Epithelial cell of esophagus (primary cell): ENCODE results near the gene DNA2.

Experiments
- DNase-seq: peaks from one replicate; pipeline ENCODE4 v3.0.0; 2010; ENCODE audit warnings: low read depth
- H3K4me3 ChIP-seq: 2 replicates; pipeline ENCODE4 v1.5.1; 2011; ENCODE audit warnings: mild to moderate bottlenecking, low read length, control low read depth
- TF ChIP-seq, protein P1 (sequence below): IDR thresholded peaks from 2 replicates; pipeline ENCODE4 v1.5.1; 2011; ENCODE audit warnings: low read depth, mild to moderate bottlenecking, low read length, control low read depth, inconsistent platforms; ENCODE audit not compliant: insufficient read depth; ENCODE audit errors: missing control alignments

Gene DNA2

DNA sequence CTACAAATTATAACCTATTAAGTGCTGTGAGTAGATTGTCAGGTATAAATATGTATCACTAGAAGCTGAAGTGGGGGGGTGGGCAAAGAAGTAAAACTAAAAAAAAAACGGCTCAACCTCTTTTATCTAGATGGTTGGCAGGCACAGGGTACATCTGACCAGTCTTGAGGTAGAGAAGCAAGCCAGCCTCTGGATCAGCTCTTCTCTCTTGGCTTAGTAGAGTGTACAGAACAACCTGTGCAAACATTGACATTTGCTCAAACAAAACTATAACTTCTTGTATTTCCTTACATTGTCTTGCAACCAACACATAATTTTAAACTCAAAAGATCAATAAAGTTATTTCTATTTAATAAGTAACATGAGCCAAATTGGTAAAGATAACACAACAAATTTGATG is 25.6 kb downstream of the DNA2 start:
- DNase-seq, result no peak
- TF ChIP-seq, protein P1, sequence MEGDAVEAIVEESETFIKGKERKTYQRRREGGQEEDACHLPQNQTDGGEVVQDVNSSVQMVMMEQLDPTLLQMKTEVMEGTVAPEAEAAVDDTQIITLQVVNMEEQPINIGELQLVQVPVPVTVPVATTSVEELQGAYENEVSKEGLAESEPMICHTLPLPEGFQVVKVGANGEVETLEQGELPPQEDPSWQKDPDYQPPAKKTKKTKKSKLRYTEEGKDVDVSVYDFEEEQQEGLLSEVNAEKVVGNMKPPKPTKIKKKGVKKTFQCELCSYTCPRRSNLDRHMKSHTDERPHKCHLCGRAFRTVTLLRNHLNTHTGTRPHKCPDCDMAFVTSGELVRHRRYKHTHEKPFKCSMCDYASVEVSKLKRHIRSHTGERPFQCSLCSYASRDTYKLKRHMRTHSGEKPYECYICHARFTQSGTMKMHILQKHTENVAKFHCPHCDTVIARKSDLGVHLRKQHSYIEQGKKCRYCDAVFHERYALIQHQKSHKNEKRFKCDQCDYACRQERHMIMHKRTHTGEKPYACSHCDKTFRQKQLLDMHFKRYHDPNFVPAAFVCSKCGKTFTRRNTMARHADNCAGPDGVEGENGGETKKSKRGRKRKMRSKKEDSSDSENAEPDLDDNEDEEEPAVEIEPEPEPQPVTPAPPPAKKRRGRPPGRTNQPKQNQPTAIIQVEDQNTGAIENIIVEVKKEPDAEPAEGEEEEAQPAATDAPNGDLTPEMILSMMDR, result no peak
- H3K4me3 ChIP-seq, result no peak overlapping the region

DNA sequence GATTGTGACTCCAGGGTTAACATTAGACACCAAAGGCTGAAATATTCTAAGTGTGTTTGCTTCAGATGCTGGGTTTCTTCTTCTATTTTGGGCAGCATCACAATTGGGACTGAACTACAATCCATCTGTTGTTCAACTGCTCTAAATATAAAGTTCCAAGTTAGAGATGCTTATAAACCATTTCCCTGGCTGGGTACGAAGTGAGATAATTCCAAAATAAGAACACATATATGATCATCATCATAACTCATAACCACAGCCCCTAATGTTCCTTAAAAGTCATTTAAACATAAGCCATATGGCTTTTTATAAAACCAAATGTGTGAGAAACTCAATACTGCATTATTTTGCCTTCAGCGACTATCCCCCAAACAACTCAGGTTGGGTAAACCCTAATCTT is 28.8 kb downstream of the DNA2 start:
- TF ChIP-seq, protein P1, result no peak
- H3K4me3 ChIP-seq, result no peak overlapping the region
- DNase-seq, result no peak

DNA sequence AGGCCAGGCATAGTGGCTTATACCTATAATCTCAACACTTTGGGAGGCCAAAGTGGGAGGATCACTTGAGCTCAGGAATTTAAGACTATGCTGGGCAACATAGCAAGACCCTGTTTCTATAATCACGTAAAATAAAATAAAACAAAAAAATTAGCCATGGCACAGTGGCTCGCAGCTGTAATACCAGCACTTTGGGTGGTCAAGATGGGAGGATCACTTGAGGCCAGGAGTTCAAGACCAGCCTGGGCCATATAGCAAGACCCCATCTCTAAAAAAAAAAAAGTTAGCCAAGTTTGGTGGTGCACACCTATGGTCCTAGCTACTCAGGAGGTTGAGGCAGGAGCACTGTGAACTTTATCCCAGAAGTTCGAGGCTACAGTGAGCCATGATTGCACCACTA is 30.9 kb downstream of the DNA2 start:
- DNase-seq, result no peak
- H3K4me3 ChIP-seq, result no peak overlapping the region
- TF ChIP-seq, protein P1, result no peak

DNA sequence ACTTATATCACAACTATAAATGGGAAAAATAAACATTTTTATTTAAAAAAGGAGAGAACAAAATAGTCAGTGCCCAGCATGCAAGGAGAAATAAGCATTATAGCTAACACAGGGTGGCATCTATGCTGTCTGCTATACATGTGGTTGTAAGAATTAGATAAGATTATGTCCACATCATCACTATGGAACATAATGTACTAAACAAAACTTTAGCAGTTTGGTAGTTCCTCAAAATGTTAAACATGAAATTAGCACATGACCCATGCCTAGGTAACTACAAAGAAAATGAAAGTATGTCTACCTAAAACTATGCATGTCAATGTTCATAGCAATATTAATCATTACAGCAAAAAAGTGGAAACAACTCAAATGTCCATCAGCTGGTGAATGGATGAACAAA is 36.0 kb downstream of the DNA2 start:
- H3K4me3 ChIP-seq, result no peak overlapping the region
- TF ChIP-seq, protein P1, result no peak
- DNase-seq, result no peak

DNA sequence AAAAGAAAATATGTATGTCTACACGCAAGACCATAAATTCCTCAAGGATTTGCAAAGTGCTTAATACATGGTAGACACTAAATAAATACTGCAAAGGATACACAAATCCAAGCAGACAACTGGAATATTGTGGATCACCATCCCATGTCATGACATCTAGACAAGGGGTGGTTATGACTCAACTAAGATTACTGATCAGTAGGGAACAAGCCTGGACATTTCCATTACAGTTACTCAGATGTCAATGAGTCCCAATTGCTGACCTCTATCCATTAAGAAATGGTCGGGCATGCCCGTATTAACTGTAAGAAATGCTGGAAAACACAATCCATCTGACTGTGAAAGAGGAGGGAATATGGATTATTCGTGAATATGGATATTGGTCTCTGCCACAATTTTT is 37.1 kb downstream of the DNA2 start:
- no peak overlapping the region for H3K4me3 ChIP-seq
- TF ChIP-seq, protein P1, result no peak
- peak; percentile 67 for DNase-seq

DNA sequence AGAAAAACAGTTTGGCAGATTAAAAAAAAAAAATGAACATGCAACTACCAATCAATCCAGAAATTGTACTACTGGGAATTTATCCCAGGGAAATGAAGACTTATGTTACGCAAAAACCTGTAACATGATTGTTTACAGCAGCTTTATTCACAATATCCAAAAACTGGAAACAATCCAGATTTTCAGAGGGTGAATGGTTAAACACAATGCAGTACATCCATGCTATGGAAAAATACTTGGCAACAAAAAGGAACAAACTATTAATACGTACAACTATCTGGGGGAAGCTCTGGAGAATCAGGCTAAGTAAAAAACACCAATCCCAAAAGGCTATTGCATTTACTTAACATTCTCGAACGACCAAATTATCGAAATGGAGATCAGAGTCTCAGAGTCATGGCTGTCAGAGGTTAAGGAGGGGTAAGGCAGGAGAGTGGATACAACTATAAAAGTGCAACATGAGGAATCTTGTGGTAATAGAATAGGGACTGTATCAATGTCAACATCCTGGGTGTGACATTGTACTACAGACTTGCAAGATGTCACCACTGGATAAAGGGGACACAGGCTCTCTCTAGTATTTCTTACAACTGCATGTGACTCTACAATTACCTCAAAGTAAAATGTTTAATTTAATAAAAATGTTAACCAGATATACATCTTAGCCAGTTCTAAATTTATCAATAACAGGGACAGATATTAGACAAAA is 43.2 kb downstream of the DNA2 start:
- TF ChIP-seq, protein P1, result no peak
- H3K4me3 ChIP-seq, result no peak overlapping the region
- DNase-seq, result no peak

DNA sequence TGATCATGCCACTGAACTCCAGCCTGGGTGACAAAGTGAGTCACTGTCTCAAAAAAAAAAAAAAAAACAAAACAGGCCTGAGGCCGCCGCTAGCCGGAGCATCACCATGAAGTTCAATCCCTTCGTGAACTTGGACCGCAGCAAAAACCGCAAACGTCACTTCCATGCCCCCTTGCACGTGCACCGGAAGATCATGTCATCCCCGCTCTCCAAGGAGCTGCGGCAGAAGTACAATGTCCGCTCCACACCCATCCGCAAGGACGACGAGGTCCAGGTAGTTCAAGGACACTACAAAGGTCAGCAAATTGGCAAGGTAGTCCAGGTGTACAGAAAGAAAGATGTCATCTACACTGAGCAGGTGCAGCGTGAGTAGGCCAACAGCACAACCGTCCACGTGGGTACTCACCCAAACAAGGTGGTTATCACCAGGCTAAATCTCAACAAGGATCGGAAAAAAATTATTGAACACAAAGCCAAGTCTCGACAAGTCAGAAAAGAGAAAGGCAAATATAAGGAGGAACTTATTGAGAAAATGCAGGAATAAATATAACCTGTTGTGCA is 47.2 kb downstream of the DNA2 start:
- TF ChIP-seq, protein P1, result no peak
- no peak overlapping the region for H3K4me3 ChIP-seq
- no peak for DNase-seq
